Measurements from ENCODE around the gene PEX14.

Gene PEX14

GRCh38 chr1:10599194-10599861 is 124.6 kb downstream of the PEX14 start:
- DNase-seq: no peak

GRCh38 chr1:10601342-10602070 is 126.8 kb downstream of the PEX14 start:
- no peak for DNase-seq

GRCh38 chr1:10602936-10603335 is 128.2 kb downstream of the PEX14 start:
- DNase-seq: no peak

GRCh38 chr1:10604966-10605365 is 130.2 kb downstream of the PEX14 start:
- DNase-seq: no peak

- DNase-seq: no peak
Measured at GRCh38 chr1:10606064-10606463, 131.3 kb downstream of the PEX14 start.

GRCh38 chr1:10607228-10607627 is 132.5 kb downstream of the PEX14 start:
- DNase-seq: no peak

- DNase-seq: no peak
Measured at GRCh38 chr1:10608690-10609089, 133.9 kb downstream of the PEX14 start.

- no peak for DNase-seq
Measured at GRCh38 chr1:10610901-10611600, 136.3 kb downstream of the PEX14 start.

GRCh38 chr1:10612436-10613160 is 137.8 kb downstream of the PEX14 start:
- no peak for DNase-seq

- DNase-seq: no peak
Measured at GRCh38 chr1:10613340-10613739, 138.6 kb downstream of the PEX14 start.

GRCh38 chr1:10613861-10614260 is 139.1 kb downstream of the PEX14 start:
- DNase-seq: no peak

- DNase-seq: no peak
Measured at GRCh38 chr1:10614377-10615225, 139.9 kb downstream of the PEX14 start.

- no peak for DNase-seq
Measured at GRCh38 chr1:10615332-10615731, 140.6 kb downstream of the PEX14 start.

- DNase-seq: no peak
Measured at GRCh38 chr1:10615932-10616671, 141.4 kb downstream of the PEX14 start.

- no peak for DNase-seq
Measured at GRCh38 chr1:10616696-10617095, 141.9 kb downstream of the PEX14 start.

GRCh38 chr1:10617318-10617717 is 142.6 kb downstream of the PEX14 start:
- DNase-seq: no peak

GRCh38 chr1:10617931-10618885 is 143.5 kb downstream of the PEX14 start:
- DNase-seq: no peak

- DNase-seq: no peak
Measured at GRCh38 chr1:10620776-10621175, 146.0 kb downstream of the PEX14 start.

GRCh38 chr1:10621906-10622305 is 147.2 kb downstream of the PEX14 start:
- no peak for DNase-seq

- no peak for DNase-seq
Measured at GRCh38 chr1:10622910-10623685, 148.3 kb downstream of the PEX14 start.
